Inflammatory macrophage (primary cell): ENCODE measurements around the gene MAPKAP1.
"Not testable (repeated sequence)": the region's sequence is repeated elsewhere in the genome, so short reads cannot be mapped to it uniquely, and the experiment has no call there.

Experiments used
- DNase-seq, 2 donors: peaks; one replicate each; pipeline ENCODE4 v3.0.0-alpha.2; 2020 to 2022

Gene MAPKAP1

DNA sequence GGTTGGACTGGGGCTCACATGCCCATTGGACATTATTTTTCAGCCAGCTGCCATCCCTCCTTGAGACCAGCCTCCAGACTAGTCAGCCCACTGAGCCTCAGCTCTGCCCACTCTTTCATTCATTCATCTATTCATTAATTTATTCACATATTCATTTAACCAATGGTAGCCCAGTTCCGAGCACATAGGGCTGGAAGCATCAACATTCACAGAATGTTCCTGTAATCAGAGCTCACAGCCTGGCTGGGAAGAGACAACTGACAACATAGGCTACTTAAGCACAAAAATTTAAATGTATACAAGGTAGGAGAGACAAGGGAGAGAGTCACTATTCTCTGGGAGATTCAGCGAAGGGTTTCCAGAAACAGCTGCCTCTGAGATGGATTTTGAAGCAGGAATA, 23.2 kb upstream of the MAPKAP1 start:
- no peak for DNase-seq

DNA sequence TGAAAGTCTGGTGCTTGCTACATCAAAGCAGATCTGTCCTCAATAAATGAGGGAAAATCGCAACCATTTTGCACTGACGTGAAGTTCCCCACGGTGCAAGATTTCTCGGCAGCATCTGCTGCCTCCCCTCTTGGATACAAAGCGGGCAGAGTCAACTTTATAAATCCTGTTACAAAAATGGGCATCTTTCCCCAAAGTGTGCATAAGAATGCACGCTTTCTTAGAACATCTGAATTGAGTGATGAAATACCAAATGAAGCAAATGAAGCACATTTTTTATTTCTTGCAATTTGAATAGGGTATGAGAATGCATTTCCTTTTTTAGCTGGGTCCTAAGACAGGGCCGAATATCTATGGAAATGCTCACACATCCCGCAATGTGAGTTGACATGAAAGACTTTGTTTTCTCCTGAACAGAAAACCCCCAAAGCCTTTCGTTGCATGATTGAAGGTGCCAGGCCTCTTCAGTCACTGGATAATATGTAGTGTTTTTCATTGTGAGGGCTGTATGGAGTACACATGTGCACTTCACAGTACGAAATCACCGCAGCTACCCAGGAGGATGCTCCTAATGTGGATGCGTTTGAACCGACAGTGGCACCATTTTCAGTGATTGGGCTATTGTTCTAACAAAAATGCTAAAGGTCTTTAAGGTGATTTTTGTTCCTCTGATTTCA, 19.6 kb upstream of the MAPKAP1 start:
- no peak for DNase-seq

DNA sequence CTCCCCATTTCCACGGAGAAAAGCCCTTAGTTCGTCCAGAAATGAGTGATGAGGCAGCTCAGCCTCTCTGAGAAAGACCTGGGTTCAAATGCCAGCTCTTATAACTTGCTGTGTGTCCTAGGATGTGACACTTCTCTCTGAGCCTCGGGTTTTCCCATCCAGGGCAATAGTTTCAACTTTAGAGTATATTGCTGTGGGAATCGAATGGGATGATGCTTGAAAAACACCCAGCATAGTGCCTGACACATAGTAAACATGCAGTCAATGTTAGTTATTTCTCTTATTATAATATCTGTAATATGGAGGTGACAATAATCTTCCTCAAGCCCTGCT, 430 bp upstream of the MAPKAP1 start:
- no peak for DNase-seq

DNA sequence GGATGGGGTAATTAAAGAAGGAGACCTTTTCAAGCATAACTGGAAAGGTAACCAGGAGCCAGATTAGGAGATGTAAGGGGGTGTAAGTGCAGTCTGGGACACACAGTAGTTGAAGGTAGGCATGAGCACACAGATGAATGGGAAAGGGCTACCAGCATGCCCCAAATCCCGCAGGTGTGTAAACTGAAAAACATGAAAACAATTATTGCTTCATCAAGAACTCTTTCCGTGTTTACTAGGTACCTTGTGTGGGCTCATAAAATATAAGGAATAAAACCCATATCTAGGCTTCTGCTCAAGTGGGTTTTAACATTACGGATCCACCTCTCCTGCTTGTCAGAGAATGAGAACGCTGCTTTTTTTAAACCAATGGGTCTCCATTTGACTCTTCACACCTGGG, 1.1 kb downstream of the MAPKAP1 start:
- no peak for DNase-seq

DNA sequence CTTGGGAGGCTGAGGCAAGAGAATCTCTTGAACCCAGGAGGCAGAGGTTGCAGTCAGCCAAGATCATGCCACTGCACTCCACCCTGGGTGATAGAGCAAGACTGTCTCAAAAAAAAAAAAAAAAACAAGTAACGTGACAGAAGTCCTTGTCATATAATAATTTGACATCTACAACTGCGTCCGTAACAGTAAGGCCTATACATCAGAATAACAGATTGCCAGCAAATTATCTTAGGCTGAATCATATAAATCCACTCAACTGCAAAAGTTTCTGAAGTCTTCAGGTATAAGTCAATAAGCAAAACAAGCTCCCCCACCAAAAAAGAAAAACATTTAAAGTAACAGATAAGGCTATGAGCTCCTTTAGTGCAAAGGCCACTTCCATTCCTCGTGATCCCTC, 3.3 kb downstream of the MAPKAP1 start:
- DNase-seq = no peak

DNA sequence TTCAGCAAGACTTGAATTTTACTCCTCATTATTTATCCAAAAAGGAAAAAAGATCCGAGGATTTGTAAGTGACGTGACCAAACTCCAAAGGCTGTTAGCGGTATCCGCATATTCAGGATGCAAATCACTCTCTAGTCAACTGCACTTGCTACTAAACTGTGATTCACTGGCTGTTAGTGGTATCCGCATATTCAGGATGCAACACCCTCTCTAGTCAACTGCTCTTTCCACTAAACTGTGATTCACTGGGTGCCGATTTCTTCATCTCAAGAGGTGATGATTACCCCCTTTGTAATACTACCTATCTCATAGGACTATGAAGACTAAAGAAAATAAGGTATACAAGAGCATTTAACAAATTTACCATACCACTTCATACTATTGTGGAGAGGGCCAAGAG, 5.7 kb downstream of the MAPKAP1 start:
- no peak for DNase-seq

DNA sequence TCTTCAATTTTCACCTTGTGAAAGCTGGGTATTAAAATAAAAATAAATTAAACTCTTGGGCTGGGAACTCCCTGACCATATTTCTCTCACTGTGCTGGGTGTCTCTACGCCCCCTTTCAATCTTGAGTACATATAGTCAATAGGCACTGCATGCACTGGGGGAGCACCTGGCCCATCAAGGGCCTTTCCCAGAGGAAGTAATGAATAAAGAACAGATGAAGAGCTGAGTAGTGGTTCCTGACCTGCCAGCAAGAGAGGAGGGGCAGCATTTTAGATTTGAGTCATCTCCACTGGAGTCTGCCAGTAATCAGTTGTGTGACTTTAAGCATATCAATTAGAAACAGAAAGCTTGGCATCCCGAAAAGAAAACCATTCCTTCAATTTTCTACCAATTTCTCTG, 6.2 kb downstream of the MAPKAP1 start:
- DNase-seq = no peak

DNA sequence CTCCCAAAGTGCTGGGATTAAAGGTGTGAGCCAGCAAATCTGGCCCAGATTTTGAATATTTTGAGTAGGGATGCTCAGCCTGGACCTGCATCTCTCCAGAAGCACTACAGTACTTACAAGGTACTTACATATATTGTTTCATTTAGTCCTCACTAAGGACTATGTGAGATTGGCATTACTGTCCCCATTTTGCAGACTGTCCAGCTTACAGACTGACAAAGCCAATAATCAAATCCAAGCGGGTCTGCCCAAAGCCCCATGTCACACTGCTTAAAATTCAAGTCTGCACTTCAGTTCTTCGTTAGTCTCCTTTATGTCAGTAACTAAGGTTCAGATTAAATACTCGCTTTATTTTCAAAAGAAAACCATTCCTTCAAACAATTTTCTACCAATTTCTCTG, 7.1 kb downstream of the MAPKAP1 start:
- no peak for DNase-seq

DNA sequence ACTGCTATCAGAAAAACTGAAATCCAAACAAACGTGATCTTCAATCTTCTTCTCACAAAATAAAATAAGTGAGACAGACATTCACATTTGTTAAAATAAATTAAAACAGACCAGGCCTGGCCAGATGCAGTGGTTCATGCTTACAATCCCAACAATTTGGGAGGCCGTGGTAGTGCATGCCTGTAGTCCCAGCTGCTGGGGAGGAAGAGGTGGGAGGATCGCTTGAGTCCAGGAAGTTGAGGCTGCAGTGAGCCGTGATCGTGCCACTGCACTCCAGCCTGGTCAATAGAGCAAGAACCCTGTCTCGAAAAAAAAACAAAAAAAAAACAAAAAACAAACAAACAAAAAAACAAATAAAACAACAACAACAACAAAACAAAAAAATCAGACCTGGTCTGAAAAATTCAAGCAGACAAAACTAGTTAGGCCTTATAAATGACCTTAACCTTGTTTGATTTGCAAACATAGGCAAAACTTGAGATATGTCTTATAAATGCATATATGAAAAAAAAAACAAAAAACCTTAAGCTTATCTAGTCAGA, 10.8 kb downstream of the MAPKAP1 start:
- peak; percentile 20 to 50 for DNase-seq

DNA sequence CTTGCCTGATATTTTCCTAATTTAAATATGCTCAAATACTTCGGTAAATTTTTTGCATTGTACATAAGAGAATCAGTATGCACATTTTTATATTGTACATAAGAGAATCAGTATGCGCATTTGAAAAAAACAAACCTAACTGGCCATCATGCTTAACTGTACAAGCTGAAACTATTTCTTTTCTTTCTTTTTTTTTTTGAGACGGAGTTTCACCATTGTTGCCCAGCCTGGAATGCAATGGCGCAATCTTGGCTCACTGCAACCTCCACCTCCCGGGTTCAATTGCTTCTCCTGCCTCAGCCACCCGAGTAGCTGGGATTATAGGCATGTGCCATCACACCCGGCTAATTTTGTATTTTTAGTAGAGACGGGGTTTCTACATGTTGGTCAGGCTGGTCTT, 11.5 kb downstream of the MAPKAP1 start:
- DNase-seq = not testable (repeated sequence)

DNA sequence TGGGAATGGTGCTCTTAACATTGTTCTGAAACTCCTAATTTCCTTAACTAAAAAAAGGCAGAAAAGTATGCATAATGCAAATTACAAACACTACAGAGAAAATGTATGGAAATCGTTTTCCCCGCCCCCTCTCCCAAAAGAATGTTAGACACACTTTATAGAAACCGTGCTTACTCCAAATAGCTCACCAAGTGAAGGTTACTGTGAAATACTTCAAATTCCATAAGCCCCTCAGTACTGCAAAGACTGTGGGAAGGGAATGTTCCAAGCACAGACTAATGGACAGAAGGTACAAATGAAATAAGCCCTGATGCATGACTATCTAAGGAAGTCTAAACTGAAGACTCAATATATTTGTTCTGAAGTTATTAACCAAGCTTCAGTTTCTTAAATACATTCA, 12.5 kb downstream of the MAPKAP1 start:
- no peak for DNase-seq

DNA sequence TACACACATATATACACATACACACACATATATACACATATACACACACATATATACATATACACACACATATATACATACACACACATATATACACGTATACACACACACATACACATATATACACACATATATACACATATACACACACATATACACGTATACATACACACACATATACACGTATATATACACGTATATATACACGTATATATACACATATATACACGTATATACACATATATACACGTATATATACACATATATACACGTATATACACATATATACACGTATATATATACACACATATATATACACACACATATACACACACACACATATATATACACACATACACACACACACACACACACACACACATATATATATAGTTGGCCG, 13.5 kb downstream of the MAPKAP1 start:
- not testable (repeated sequence) for DNase-seq

DNA sequence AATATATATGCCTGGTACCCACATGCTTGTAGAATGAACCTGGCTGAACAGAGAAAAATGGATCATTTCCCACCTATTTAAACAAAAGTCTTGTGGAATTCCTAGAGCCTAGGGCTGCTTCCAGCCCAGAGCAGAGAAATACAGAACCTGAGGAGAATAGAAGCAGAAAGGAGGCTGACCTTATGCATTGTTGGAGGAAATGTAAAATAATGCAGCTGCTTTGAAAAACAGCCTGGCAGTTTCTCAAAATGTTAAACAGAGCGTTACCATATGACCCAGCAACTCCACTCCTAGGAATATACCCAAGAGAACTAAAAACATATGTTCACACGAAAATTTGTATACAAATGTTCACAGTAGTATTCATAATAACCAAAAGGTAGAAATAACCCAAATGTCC, 15.1 kb downstream of the MAPKAP1 start:
- no peak for DNase-seq

DNA sequence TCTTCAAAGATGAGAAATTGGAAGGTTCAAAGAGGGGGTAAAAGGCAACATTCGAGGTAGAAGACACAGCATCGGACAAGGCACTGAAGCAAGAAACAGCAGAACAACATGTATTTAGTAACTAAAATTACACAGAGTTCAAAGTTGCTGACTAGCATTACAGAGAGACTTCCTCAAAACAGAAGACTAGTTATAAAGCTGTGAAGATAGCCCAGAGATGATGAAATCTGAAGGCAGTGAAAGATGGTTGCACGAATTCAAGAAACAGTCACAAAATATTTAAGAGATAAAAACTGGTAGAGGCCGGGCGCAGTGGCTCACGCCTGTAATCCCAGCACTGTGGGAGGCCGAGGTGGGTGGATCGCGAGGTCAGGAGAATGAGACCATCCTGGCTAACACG, 16.3 kb downstream of the MAPKAP1 start:
- DNase-seq = peak; percentile 74 to 84

DNA sequence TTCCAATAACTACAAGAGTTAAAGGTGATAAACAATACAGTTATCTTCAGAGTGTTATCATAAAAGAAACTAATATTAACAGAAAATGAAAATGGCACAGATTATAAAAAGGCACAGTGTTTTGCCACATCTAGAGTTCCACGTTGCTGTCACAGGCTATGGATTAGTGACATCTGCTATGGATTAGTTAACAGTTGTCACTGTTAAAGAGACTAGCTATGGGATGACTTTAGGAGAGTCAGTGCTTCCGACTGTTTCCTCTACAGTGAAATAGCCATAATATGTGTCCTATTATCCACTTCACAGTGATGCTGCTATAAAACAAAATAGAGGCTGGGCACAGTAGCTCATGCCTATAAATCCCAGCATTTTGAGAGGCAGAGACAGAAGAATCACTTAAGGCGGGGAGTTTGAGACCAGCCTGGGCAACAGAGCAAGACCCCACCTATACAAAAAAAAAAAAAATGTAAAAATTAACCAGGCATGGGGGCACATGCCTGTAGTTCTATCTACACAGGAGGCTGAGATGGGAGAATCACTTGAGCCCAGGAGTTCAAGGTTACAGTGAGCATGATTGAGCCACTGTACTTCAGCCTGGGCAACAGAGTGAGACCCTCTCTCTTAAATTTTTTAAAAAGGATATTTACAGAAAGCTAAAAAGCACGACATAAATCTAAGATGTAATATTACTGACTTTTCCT, 19.7 kb downstream of the MAPKAP1 start:
- DNase-seq = no peak

DNA sequence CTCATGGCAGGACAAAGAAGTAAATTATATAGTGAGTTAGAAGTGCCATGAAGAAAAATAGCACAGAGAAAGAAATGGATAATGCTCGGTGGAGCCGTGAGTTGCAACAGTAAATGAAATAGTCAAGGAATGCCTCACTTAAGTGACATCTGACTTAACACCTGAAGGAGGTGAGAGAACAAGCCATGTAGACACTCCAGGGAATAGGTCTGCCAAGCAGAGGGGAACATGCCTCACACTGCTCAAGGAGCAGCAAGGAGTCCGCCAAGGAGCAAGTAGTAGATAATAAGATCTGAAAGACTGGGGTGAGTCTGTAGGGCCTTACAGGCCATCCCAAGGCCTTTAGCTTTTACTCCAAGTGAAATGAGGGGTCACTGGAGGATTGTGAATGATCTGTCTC, 21.8 kb downstream of the MAPKAP1 start:
- DNase-seq = no peak

DNA sequence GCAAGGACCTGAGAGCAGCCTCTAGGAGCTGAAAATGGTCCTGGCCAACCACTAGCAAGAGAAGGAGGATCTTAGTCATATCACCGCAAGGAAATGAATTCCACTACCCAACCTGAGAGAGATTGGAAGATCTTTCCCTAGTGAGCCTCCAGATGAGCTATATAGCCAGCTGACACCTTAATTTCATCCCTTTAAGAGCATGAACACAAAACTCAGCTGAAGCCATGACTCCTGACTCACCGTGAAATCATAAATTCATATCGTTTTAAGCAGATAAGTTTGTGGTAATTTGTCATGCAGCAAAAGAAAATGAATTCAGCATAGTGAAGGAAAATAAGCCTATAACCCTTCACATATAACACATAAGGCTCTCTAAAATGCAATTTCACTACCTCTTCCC, 23.5 kb downstream of the MAPKAP1 start:
- DNase-seq = no peak

DNA sequence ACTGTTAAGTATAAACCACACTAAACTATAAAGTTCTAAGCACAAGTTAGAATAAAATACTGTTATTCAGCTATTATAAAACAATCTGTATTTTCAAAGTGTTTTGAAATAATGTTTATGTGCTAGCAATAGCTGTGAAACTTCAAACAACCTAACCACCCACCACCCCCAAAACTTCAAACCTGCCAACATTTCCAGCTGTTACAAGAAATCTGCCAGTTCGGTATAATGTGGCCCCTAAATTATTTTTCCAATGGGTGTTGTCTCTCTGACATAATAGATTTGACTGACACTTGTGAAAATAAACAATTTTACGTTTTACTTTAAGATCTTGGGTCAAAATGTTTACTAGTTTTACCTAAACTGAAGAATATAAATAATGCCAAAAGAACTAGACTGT, 24.7 kb downstream of the MAPKAP1 start:
- DNase-seq = no peak

DNA sequence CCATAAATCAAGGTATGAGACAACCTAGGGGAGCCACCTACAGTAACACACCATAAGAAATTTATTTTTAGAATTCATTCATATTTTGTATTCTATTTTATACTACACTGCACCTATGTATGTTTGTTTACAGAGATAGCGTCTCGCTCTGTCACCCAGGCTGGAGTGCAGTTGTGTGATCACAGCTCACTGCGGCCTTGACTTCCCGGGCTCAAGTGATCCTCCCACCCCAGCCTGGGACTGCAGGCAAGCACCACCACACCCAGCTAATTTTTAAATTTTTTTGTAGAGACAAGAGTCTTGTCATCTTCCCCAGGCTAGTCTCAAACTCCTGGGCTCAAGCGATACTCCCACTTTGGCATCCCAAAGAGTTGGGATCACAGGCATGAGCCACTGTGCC, 25.4 kb downstream of the MAPKAP1 start:
- no peak for DNase-seq

DNA sequence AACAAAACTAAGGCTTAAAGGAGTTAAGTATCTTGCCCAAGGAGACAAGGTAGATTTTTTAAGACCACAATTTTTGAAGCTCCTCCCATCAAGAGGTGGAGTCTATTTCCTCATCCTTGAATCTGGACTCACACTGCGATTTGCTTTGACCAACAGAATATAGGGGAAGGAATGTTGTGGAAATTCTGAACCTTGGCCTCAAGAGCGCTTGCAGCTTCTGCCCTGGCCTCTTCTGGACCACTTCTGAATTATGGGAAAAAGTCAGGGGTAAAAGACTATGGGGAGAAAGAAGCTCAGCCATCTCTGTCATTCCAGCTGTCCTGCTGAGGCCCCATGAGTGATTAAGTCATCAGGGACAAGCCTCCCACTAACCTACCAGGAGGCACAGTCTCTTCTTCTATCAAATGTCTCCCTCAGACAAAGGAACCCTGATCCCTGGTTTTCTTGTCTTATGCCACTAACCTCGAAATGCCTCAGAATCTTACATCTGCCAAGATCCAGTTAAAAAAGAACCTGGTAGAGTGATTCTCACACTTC, 25.9 kb downstream of the MAPKAP1 start:
- DNase-seq = no peak

DNA sequence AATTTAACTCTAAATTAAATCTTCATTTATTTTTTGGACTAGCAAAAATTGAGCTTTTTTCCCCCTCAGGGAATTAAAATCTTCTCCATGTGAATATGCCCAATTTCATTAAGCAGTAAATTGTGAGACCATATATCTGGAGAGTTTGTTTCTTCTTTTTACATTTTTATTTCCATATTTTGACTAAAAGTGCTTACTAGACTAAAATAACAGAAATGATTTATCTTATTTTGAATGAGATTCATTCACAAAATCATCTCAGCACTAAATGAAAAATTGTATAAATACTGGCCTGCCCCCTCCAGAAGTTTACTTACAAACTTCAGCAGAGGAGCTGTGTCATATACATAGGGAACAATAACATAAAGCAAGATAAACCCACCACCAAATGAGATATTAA, 26.6 kb downstream of the MAPKAP1 start:
- no peak for DNase-seq

DNA sequence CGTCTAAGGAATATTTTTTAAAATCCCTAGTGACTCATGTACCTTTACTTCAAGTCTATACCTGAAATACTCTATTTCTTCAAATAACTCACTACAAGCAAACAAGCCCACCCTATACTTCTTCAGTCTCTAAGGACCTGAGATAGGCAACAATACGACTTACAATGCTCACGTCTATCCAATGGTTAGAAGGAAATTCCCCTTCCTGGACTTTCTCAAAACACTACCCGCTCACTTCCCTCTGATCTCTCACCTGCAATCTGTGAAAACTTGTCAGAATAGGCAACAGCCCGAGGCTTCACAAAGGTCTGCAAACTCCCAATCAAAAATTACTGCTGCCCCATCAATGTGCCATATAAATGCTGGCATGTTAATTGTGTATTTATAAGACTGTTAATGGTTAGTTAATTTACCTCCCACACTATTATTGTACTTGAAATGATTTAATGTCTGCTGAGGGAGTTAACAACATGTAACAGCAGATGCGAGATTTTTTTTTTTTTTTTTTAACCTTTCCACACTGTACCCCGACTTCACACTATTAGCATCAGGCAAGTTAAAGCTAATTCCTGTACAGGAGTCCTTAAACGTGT, 27.3 kb downstream of the MAPKAP1 start:
- DNase-seq = no peak

DNA sequence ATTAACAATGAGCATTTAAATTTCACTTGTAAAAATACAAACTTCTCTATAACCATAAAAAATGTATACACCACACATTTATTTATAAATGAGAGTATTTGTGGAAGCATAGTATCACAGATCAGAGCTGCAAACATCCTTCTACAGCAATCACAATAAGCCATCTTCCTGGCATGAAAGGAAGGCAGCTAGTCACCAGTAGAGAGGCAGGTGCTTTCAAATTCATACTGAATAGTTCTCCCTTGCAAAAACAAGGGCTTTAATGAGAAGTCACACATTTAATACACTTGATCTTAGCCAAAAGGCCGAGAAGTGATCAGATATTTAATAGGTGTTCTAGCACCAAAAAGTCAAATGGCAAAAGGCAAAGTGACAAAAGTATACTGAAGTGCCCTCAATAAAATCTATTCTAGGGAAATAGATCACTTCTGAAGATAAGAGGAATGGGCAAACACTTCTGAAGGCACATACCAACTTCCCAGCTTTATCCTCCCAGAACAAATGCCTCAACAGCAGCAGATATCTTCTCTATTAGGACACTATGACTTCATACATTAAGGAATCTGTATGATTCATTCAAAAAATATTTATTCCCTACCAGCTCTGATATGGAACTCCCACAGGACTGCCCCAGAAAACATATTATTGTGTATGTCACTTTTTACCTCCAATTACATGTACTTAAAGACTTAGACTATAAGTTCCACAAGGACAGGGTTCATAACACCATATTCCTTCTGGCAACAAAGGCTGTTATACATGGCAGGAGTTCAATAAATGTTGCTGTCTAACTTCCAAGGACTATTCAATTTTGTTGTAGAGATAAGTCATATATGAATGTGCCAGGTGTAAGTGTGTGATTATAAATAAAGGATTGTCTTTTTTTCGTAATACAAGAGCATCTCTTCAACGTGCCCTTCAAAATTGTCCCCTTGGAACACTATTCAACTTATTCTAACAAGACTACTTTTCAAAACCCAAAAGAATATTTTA, 31.7 kb downstream of the MAPKAP1 start:
- DNase-seq = no peak
